ENCODE data around the gene APOC1. TPM values are rescaled to one million over a fixed set of nuclear protein-coding genes. Genes with fewer than 3 reads are reported as not detected.
A peak's percentile ranks its signal among the peaks of the same experiment; 100 is the strongest.
"Not testable (repeated sequence)": the region's sequence is repeated elsewhere in the genome, so short reads cannot be mapped to it uniquely, and the experiment has no call there.

Gene APOC1
- total RNA-seq, 4 donors from 2014 or later = 1.1 to 18.7 (median 7.9) TPM

GRCh38 chr19:44924243-44924725, 9.9 kb downstream of the APOC1 start:
- Histone ChIP-seq H3K36me3 (no peaks in the 10 kb centered on the region), H3K4me1 (peaks cover 0 to 14% of the 10 kb centered on the region in 2 donors), H3K9me3 (no peaks in the 10 kb centered on the region), H3K27ac (no peak overlapping the region), H3K4me3 (no peak overlapping the region), H3K27me3 (no peaks in the 10 kb centered on the region)
- no peak for TF ChIP-seq CTCF (IDR thresholded peaks at IDR 0.05 in 4 of 5, conservative IDR thresholded peaks at IDR 0.05 in 1 of 5)
- no peak for TF ChIP-seq POLR2A (IDR thresholded peaks at IDR 0.05)
- no peak for ATAC-seq
- intact Hi-C loops (cut with DNase I; ENCODE audit: low total_unique reads) (no loop called here), in situ Hi-C loops (cut with MboI; ENCODE audit: low sequenced_read_pairs in 4 of 4) (no loop called here)
- no peak for DNase-seq

- Histone ChIP-seq H3K9me3 (no peaks in the 10 kb centered on the region), H3K4me1 (peaks cover 0 to 14% of the 10 kb centered on the region in 2 donors), H3K36me3 (no peaks in the 10 kb centered on the region), H3K4me3 (no peak overlapping the region), H3K27me3 (no peaks in the 10 kb centered on the region), H3K27ac (peak overlapping the region in 2 of 4 donors; percentile 20 to 37)
- DNase-seq (peak; percentile 54 to 82), ATAC-seq (peak; percentile 60)
- TF ChIP-seq CTCF (IDR thresholded peaks at IDR 0.05 in 4 of 5, conservative IDR thresholded peaks at IDR 0.05 in 1 of 5) (no peak), POLR2A (IDR thresholded peaks at IDR 0.05) (no peak)
- in situ Hi-C loops (cut with MboI; ENCODE audit: low sequenced_read_pairs in 4 of 4) = no loop called here
- intact Hi-C loops (cut with DNase I; ENCODE audit: low total_unique reads) = no loop called here
Measured at GRCh38 chr19:44925114-44925891, 10.9 kb downstream of the APOC1 start.

- peak; percentile 28 to 40 for ATAC-seq
- H3K27me3 ChIP-seq; H3K36me3 ChIP-seq; in situ Hi-C loops (cut with MboI; ENCODE audit: low sequenced_read_pairs in 4 of 4); H3K27ac ChIP-seq; DNase-seq; intact Hi-C loops (cut with DNase I; ENCODE audit: low total_unique reads); H3K9me3 ChIP-seq: not testable (repeated sequence)
- Histone ChIP-seq H3K4me3 (peak overlapping the region; percentile 21 to 46 (median 30)), H3K4me1 (peaks cover 0 to 14% of the 10 kb centered on the region in 2 donors)
Measured at GRCh38 chr19:44926245-44927077, 12.1 kb downstream of the APOC1 start.

GRCh38 chr19:44927746-44928145, 13.3 kb downstream of the APOC1 start:
- intact Hi-C loops (cut with DNase I; ENCODE audit: low total_unique reads) = no loop called here
- no peak overlapping the region for H3K4me3 ChIP-seq

More at GRCh38 chr19:44927746-44928145, 13.3 kb downstream of the APOC1 start:
- no peak for TF ChIP-seq CTCF (IDR thresholded peaks at IDR 0.05 in 4 of 5, conservative IDR thresholded peaks at IDR 0.05 in 1 of 5)
- no peak for TF ChIP-seq POLR2A (IDR thresholded peaks at IDR 0.05)
- Histone ChIP-seq H3K27me3 (no peaks in the 10 kb centered on the region), H3K27ac (no peak overlapping the region), H3K4me1 (peaks cover 0 to 14% of the 10 kb centered on the region in 2 donors), H3K36me3 (no peaks in the 10 kb centered on the region), H3K9me3 (no peaks in the 10 kb centered on the region)
- in situ Hi-C loops (cut with MboI; ENCODE audit: low sequenced_read_pairs in 4 of 4) = no loop called here
- ATAC-seq (no peak), DNase-seq (no peak)
